Transverse colon (tissue), 4 donors: ENCODE data around the gene TSTD2. TPM values are rescaled to one million over a fixed set of nuclear protein-coding genes. Genes with fewer than 3 reads are reported as not detected.

Source experiments
- DNase-seq: peaks from one replicate; pipeline ENCODE4 v3.0.0-alpha.2; 2019
- H3K27ac ChIP-seq, 4 donors: fragments of 200-600 bp; sonication (generic); 2 replicates each; pipeline ENCODE4 v1.5.1; 2016 to 2018; ENCODE audit warnings: inconsistent platforms in 4 of 4
- H3K27me3 ChIP-seq: fragments of 200-600 bp; sonication (generic); 2 replicates; pipeline ENCODE4 v1.5.1; 2017; ENCODE audit warnings: inconsistent platforms
- H3K36me3 ChIP-seq, 4 donors: fragments of 200-600 bp; sonication (generic); 2 replicates each; pipeline ENCODE4 v1.5.1; 2017 to 2019; ENCODE audit warnings: inconsistent platforms in 4 of 4
- H3K4me1 ChIP-seq, 4 donors: fragments of 200-600 bp; sonication (generic); 2 replicates each; pipeline ENCODE4 v1.5.1; 2017 to 2020; ENCODE audit warnings: inconsistent platforms in 4 of 4
- H3K4me3 ChIP-seq, 4 donors: fragments of 200-600 bp; sonication (generic); 1 replicate in 1 of 4; 2 replicates in 3 of 4; pipeline versions ENCODE4 v1.5.1 to v1.6.1; 2017 to 2019; ENCODE audit warnings: inconsistent platforms in 4 of 4
- H3K9me3 ChIP-seq, 2 donors: fragments of 200-600 bp; sonication (generic); 2 replicates each; pipeline ENCODE4 v1.5.1; 2017 to 2019; ENCODE audit warnings: inconsistent platforms in 2 of 2
- CTCF ChIP-seq, 5 experiments: fragments of 200-600 bp in 3 of 5; fragments of 450-650 bp in 2 of 5; sonication (generic) in 3 of 5; IDR thresholded peaks; 1 replicate in 2 of 5; 2 replicates in 3 of 5; pipeline ENCODE4 v1.5.1; 2016 to 2017; ENCODE audit warnings: antibody characterized with exemption in 5 of 5, inconsistent platforms in 3 of 5, mild to moderate bottlenecking in 2 of 5, moderate library complexity in 1 of 5
- EP300 ChIP-seq: sonication (generic); formaldehyde crosslinking; IDR thresholded peaks from one replicate; pipeline ENCODE4 v1.6.1; 2017; ENCODE audit warnings: antibody characterized with exemption, low read depth
- POLR2A ChIP-seq: fragments of 450-650 bp; IDR thresholded peaks from one replicate; pipeline ENCODE4 v1.6.1; 2016; ENCODE audit warnings: antibody characterized with exemption, mild to moderate bottlenecking, moderate library complexity
- POLR2AphosphoS5 ChIP-seq, 3 donors: sonication (generic); formaldehyde crosslinking; IDR thresholded peaks; one replicate each; pipeline ENCODE4 v1.6.1; 2016; ENCODE audit warnings: antibody characterized with exemption in 3 of 3
- WGBS, 2 donors: methylation state at CpG; one replicate each; pipeline ENCODE4 v1.1.5; 2018; ENCODE audit warnings: low coverage in 1 of 2; 5-methylcytosine and 5-hydroxymethylcytosine counted together
- in situ Hi-C, 4 donors: fragments of 200-750 bp; cut with MboI; loops; one replicate each; pipeline versions ENCODE4 v1.15.0 to v1.15.1; 2017; ENCODE audit warnings: low sequenced_read_pairs in 3 of 4, low pct_ligation_motif_present in 1 of 4, low pct_unique_long_range_greater_than_20kb in 1 of 4
- intact Hi-C: fragments of 100-400 bp; cut with DNase I; formaldehyde crosslinking; loops from one replicate; pipeline ENCODE4 v1.15.1; 2023; ENCODE audit warnings: low total_unique reads
- total RNA-seq, 4 donors: library from RNA; depleted of rRNA; stranded (reverse); fragments of >200 nt; gene quantifications; one replicate each; pipeline ENCODE4 v1.1.0, GENCODE V29; 2016

Gene TSTD2
- total RNA-seq = 10 to 100 TPM; 13.8 to 27.0 (median 20.3) TPM

- 1% methylated on average over 43 of the region's 83 CpGs; no CpG with 5 or more reads in 1 of the 2 donors for WGBS, 2 donors
- peak; percentile 97 for DNase-seq
- in situ Hi-C loops (no loop called here), intact Hi-C loops (no loop called here)
- Histone ChIP-seq H3K4me3 (peak within 1 kb of the TSS; percentile 83 to 98 (median 92)), H3K36me3 (no peaks in the 10 kb centered on the region), H3K27ac (peak within 1 kb of the TSS; percentile 94 to 99 (median 98)), H3K4me1 (peaks cover 23 to 63% (median 43%) of the 10 kb centered on the region in 4 donors), H3K27me3 (no peaks in the 10 kb centered on the region), H3K9me3 (no peaks in the 10 kb centered on the region)
- TF ChIP-seq POLR2AphosphoS5 (IDR thresholded peaks at IDR 0.05) (peak; percentile 93 to 98 (median 97)), POLR2A (peak; percentile 91), CTCF (IDR thresholded peaks at IDR 0.05) (peak in 1 of 5 experiments; percentile 3), EP300 (no peak)
Measured at GRCh38 chr9:97632985-97633858, at the start of gene TSTD2, which contains the start of gene NCBP1. Gene TSTD2, minus strand, starts transcription at chr9:97633368. Its CDS starts 5,806 bp downstream, at chr9:97627562. Gene NCBP1, plus strand, starts transcription at chr9:97633821. Its CDS starts 61 bp downstream, at chr9:97633882.

GRCh38 chr9:97682242-97682641, 49.1 kb upstream of the TSTD2 start:
- no peak overlapping the region for H3K27ac ChIP-seq
- 71 to 97% methylated on average over 1 of the region's 1 CpG for WGBS, 2 donors
- in situ Hi-C loops = no loop called here

GRCh38 chr9:97675655-97676054, 42.5 kb upstream of the TSTD2 start:
- no peak for DNase-seq
- Histone ChIP-seq H3K9me3 (no peaks in the 10 kb centered on the region), H3K36me3 (peaks cover 0 to 71% (median 33%) of the 10 kb centered on the region in 4 donors), H3K27me3 (no peaks in the 10 kb centered on the region), H3K4me3 (no peak overlapping the region), H3K27ac (no peak overlapping the region), H3K4me1 (peaks cover 0 to 14% (median 5%) of the 10 kb centered on the region in 4 donors)
- intact Hi-C loops (no loop called here), in situ Hi-C loops (no loop called here)
- WGBS, 2 donors = 70 to 76% methylated on average over 3 of the region's 3 CpGs
- no peak for TF ChIP-seq EP300
- no peak for TF ChIP-seq POLR2A
- no peak for TF ChIP-seq CTCF (IDR thresholded peaks at IDR 0.05)
- TF ChIP-seq POLR2AphosphoS5 (IDR thresholded peaks at IDR 0.05) = no peak

More at GRCh38 chr9:97682242-97682641, 49.1 kb upstream of the TSTD2 start:
- peaks cover 0 to 85% (median 25%) of the 10 kb centered on the region in 4 donors for H3K36me3 ChIP-seq
- no peaks in the 10 kb centered on the region for H3K9me3 ChIP-seq
- H3K4me1 ChIP-seq = no peaks in the 10 kb centered on the region
- no peak overlapping the region for H3K4me3 ChIP-seq
- no peaks in the 10 kb centered on the region for H3K27me3 ChIP-seq
- TF ChIP-seq CTCF (IDR thresholded peaks at IDR 0.05) (no peak), POLR2AphosphoS5 (IDR thresholded peaks at IDR 0.05) (no peak), POLR2A (no peak), EP300 (no peak)
- intact Hi-C loops = no loop called here
- no peak for DNase-seq

GRCh38 chr9:97673922-97674321, 40.8 kb upstream of the TSTD2 start:
- in situ Hi-C loops (no loop called here), intact Hi-C loops (no loop called here)
- TF ChIP-seq CTCF (IDR thresholded peaks at IDR 0.05) = no peak
- no peak for TF ChIP-seq POLR2AphosphoS5 (IDR thresholded peaks at IDR 0.05)
- no peak for TF ChIP-seq EP300
- no peak for TF ChIP-seq POLR2A
- 82 to 93% methylated on average over 3 of the region's 3 CpGs for WGBS, 2 donors
- Histone ChIP-seq H3K27ac (no peak overlapping the region), H3K4me1 (peaks cover 0 to 14% (median 5%) of the 10 kb centered on the region in 4 donors), H3K4me3 (no peak overlapping the region), H3K27me3 (no peaks in the 10 kb centered on the region), H3K9me3 (no peaks in the 10 kb centered on the region), H3K36me3 (peaks cover 0 to 72% (median 32%) of the 10 kb centered on the region in 4 donors)
- no peak for DNase-seq
